ENCODE measurements around the gene MYL9.

The MYL9 gene

GRCh38 chr20:36528875-36529417 is 12.4 kb upstream of the MYL9 start:
- no peaks in the 10 kb centered on the region for H3K9me3 ChIP-seq (ENCODE audit: insufficient read depth, low read depth, low read length)
- no peaks in the 10 kb centered on the region for H3K4me1 ChIP-seq (ENCODE audit: insufficient read depth, low read length, poor library complexity, severe bottlenecking)
- no peaks in the 10 kb centered on the region for H3K9me2 ChIP-seq (replicated peaks; ENCODE audit: low read depth, low read length)
- no peaks in the 10 kb centered on the region for H3K27me3 ChIP-seq (ENCODE audit: insufficient read depth, low read length, poor library complexity, severe bottlenecking)
- H3K4me3 ChIP-seq (ENCODE audit: low read length, poor library complexity, severe bottlenecking): no peak overlapping the region
- TF ChIP-seq CTCF (conservative IDR thresholded peaks at IDR 0.05; ENCODE audit: low read length): no peak
- no peak for TF ChIP-seq EZH2phosphoT487 (IDR thresholded peaks at IDR 0.05; ENCODE audit: borderline replicate concordance)
- H3F3A ChIP-seq (ENCODE audit: low read depth): no peaks in the 10 kb centered on the region
- H3K79me2 ChIP-seq (ENCODE audit: insufficient read depth, low read length): no peaks in the 10 kb centered on the region
- H2AFZ ChIP-seq (ENCODE audit: low read length): no peak overlapping the region
- no peak overlapping the region for H3K4me2 ChIP-seq (ENCODE audit: low read depth, low read length, poor library complexity, severe bottlenecking)
- no peak overlapping the region for H3K9ac ChIP-seq (ENCODE audit: low read depth, low read length, poor library complexity, severe bottlenecking)
- H4K20me1 ChIP-seq (ENCODE audit: insufficient read depth, low read length, poor library complexity, severe bottlenecking): no peaks in the 10 kb centered on the region
- peaks cover 29% of the 10 kb centered on the region; the same call in 1 of the 2 replicates for H3K36me3 ChIP-seq (ENCODE audit: insufficient read depth, low read length)

GRCh38 chr20:36532388-36532787 is 8.9 kb upstream of the MYL9 start:
- Histone ChIP-seq H3K4me3 (ENCODE audit: low read length, poor library complexity, severe bottlenecking) (no peak overlapping the region), H2AFZ (ENCODE audit: low read length) (no peak overlapping the region), H3K9me2 (replicated peaks; ENCODE audit: low read depth, low read length) (no peaks in the 10 kb centered on the region), H3K4me2 (ENCODE audit: low read depth, low read length, poor library complexity, severe bottlenecking) (no peak overlapping the region), H3K27me3 (ENCODE audit: insufficient read depth, low read length, poor library complexity, severe bottlenecking) (no peaks in the 10 kb centered on the region), H3K36me3 (ENCODE audit: insufficient read depth, low read length) (peaks cover 3% of the 10 kb centered on the region; the same call in 1 of the 2 replicates), H3F3A (ENCODE audit: low read depth) (no peaks in the 10 kb centered on the region), H4K20me1 (ENCODE audit: insufficient read depth, low read length, poor library complexity, severe bottlenecking) (no peaks in the 10 kb centered on the region), H3K9me3 (ENCODE audit: insufficient read depth, low read depth, low read length) (no peaks in the 10 kb centered on the region), H3K9ac (ENCODE audit: low read depth, low read length, poor library complexity, severe bottlenecking) (no peak overlapping the region), H3K79me2 (ENCODE audit: insufficient read depth, low read length) (no peaks in the 10 kb centered on the region), H3K4me1 (ENCODE audit: insufficient read depth, low read length, poor library complexity, severe bottlenecking) (no peaks in the 10 kb centered on the region)
- TF ChIP-seq EZH2phosphoT487 (IDR thresholded peaks at IDR 0.05; ENCODE audit: borderline replicate concordance) (no peak), CTCF (conservative IDR thresholded peaks at IDR 0.05; ENCODE audit: low read length) (no peak)

GRCh38 chr20:36532822-36533221 is 8.5 kb upstream of the MYL9 start:
- H3K4me3 ChIP-seq (ENCODE audit: low read length, poor library complexity, severe bottlenecking): no peak overlapping the region

More at GRCh38 chr20:36532822-36533221, 8.5 kb upstream of the MYL9 start:
- Histone ChIP-seq H4K20me1 (ENCODE audit: insufficient read depth, low read length, poor library complexity, severe bottlenecking) (no peaks in the 10 kb centered on the region), H2AFZ (ENCODE audit: low read length) (no peak overlapping the region), H3K4me2 (ENCODE audit: low read depth, low read length, poor library complexity, severe bottlenecking) (no peak overlapping the region), H3K4me1 (ENCODE audit: insufficient read depth, low read length, poor library complexity, severe bottlenecking) (no peaks in the 10 kb centered on the region), H3K9me3 (ENCODE audit: insufficient read depth, low read depth, low read length) (no peaks in the 10 kb centered on the region), H3K79me2 (ENCODE audit: insufficient read depth, low read length) (no peaks in the 10 kb centered on the region), H3F3A (ENCODE audit: low read depth) (no peaks in the 10 kb centered on the region), H3K36me3 (ENCODE audit: insufficient read depth, low read length) (no peaks in the 10 kb centered on the region; the same call in 1 of the 2 replicates), H3K9ac (ENCODE audit: low read depth, low read length, poor library complexity, severe bottlenecking) (no peak overlapping the region), H3K27me3 (ENCODE audit: insufficient read depth, low read length, poor library complexity, severe bottlenecking) (no peaks in the 10 kb centered on the region), H3K9me2 (replicated peaks; ENCODE audit: low read depth, low read length) (no peaks in the 10 kb centered on the region)
- no peak for TF ChIP-seq EZH2phosphoT487 (IDR thresholded peaks at IDR 0.05; ENCODE audit: borderline replicate concordance)
- no peak for TF ChIP-seq CTCF (conservative IDR thresholded peaks at IDR 0.05; ENCODE audit: low read length)

Data from Loucy (cell line).